HG02798 (cell line): ENCODE measurements around the gene C10orf95.

ENCODE experiments used
- ATAC-seq: cut with Tn5 transposase; IDR thresholded peaks from one replicate; pipeline ENCODE4 v1.9.1; 2021; ENCODE audit warnings: mild to moderate bottlenecking; ENCODE audit not compliant: unreplicated experiment, poor library complexity

The C10orf95 gene

GRCh38 chr10:102435529-102436233 is 15.7 kb downstream of the C10orf95 start:
- ATAC-seq, result no peak

- ATAC-seq, result no peak
Measured at GRCh38 chr10:102435133-102435497, 16.2 kb downstream of the C10orf95 start.

- ATAC-seq, result no peak
Measured at GRCh38 chr10:102434394-102435132, 16.8 kb downstream of the C10orf95 start.

GRCh38 chr10:102433619-102434046 is 17.7 kb downstream of the C10orf95 start:
- no peak for ATAC-seq

- peak; percentile 92 for ATAC-seq
Measured at GRCh38 chr10:102432162-102432950, 19.0 kb downstream of the C10orf95 start, which contains the start of gene CUEDC2. Gene CUEDC2, minus strand, starts transcription at chr10:102432574. Its CDS starts 7,386 bp downstream, at chr10:102425188.

GRCh38 chr10:102431452-102432124 is 19.8 kb downstream of the C10orf95 start:
- no peak for ATAC-seq

GRCh38 chr10:102429468-102429867 is 21.9 kb downstream of the C10orf95 start:
- no peak for ATAC-seq

GRCh38 chr10:102426803-102427287 is 24.5 kb downstream of the C10orf95 start:
- no peak for ATAC-seq

- ATAC-seq, result no peak
Measured at GRCh38 chr10:102425444-102425843, 25.9 kb downstream of the C10orf95 start.

- no peak for ATAC-seq
Measured at GRCh38 chr10:102424916-102425315, 26.4 kb downstream of the C10orf95 start.

- ATAC-seq, result no peak
Measured at GRCh38 chr10:102424145-102424544, 27.2 kb downstream of the C10orf95 start.

GRCh38 chr10:102423372-102423968 is 27.9 kb downstream of the C10orf95 start:
- no peak for ATAC-seq

GRCh38 chr10:102422545-102423129 is 28.7 kb downstream of the C10orf95 start:
- no peak for ATAC-seq

- peak; percentile 2 for ATAC-seq
Measured at GRCh38 chr10:102421757-102422512, 29.4 kb downstream of the C10orf95 start.

GRCh38 chr10:102421507-102421756 is 29.9 kb downstream of the C10orf95 start:
- ATAC-seq, result no peak

- ATAC-seq, result peak; percentile 82
Measured at GRCh38 chr10:102420714-102421506, 30.4 kb downstream of the C10orf95 start, which contains the start of gene FBXL15. Gene FBXL15, plus strand, starts transcription at chr10:102420836. Its CDS starts 294 bp downstream, at chr10:102421130.

GRCh38 chr10:102420181-102420713 is 31.1 kb downstream of the C10orf95 start:
- no peak for ATAC-seq
